Measurements from ENCODE around the gene SUMF1.
"Not testable (repeated sequence)": the region's sequence is repeated elsewhere in the genome, so short reads cannot be mapped to it uniquely, and the experiment has no call there.

Gene SUMF1

DNA sequence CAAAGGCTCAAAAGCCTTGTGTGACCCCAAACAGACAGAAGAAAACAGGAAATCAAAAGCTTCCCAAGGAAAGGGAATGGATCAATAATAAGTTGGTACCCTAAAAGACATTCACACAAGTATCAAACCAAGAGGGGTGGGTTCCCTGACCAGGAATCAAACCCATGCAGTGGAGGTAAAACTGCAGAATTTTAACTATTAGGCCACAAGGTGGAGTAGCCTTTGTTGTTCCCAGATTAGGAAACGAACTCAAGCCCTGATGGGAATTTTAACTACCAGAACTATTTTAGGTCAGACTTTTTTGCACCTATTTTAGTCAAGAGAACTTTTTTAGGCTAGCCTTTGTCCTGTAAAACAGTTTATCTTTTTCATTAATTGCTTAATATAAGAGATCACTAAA lies 132.5 kb downstream of the SUMF1 start:
- H3K4me1 ChIP-seq (ENCODE audit: control insufficient read depth, insufficient read depth, low read length) = peaks cover 29% of the 10 kb centered on the region
- no peak overlapping the region for H3K4me3 ChIP-seq (ENCODE audit: low read depth, low read length)
- H3K36me3 ChIP-seq (ENCODE audit: control insufficient read depth, insufficient read depth, low read length) = no peaks in the 10 kb centered on the region
- no peaks in the 10 kb centered on the region for H3K9me3 ChIP-seq (ENCODE audit: control insufficient read depth, insufficient read depth, low read length)
- H3K27me3 ChIP-seq (ENCODE audit: control insufficient read depth, insufficient read depth, low read length) = no peaks in the 10 kb centered on the region
- H3K9ac ChIP-seq (ENCODE audit: low read depth, low read length) = no peak overlapping the region
- no peak overlapping the region for H3K27ac ChIP-seq (ENCODE audit: low read depth, low read length)

DNA sequence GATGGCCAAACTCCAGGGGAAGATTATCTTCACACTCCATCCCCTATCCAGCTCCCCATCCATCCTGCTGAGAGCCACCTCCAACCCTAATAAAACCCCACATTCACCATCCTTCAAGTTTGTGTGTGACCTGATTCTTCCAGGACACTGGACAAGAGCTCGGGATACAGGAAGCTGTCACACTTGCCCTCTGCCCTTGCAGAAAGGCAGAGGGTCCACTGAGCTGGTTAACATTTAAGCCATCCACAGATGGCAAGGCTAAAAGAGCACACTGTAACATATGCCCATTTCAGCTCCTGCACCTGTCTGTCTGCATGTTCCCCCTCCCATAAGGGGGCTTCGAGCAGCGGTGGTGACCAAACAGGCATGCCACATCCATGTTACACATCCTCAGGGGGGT lies 134.1 kb downstream of the SUMF1 start:
- no peak overlapping the region for H3K4me3 ChIP-seq (ENCODE audit: low read depth, low read length)
- no peak overlapping the region for H3K27ac ChIP-seq (ENCODE audit: low read depth, low read length)
- H3K9ac ChIP-seq (ENCODE audit: low read depth, low read length) = no peak overlapping the region
- H3K27me3 ChIP-seq (ENCODE audit: control insufficient read depth, insufficient read depth, low read length) = no peaks in the 10 kb centered on the region
- H3K36me3 ChIP-seq (ENCODE audit: control insufficient read depth, insufficient read depth, low read length) = no peaks in the 10 kb centered on the region
- H3K4me1 ChIP-seq (ENCODE audit: control insufficient read depth, insufficient read depth, low read length) = peaks cover 29% of the 10 kb centered on the region
- H3K9me3 ChIP-seq (ENCODE audit: control insufficient read depth, insufficient read depth, low read length) = no peaks in the 10 kb centered on the region

DNA sequence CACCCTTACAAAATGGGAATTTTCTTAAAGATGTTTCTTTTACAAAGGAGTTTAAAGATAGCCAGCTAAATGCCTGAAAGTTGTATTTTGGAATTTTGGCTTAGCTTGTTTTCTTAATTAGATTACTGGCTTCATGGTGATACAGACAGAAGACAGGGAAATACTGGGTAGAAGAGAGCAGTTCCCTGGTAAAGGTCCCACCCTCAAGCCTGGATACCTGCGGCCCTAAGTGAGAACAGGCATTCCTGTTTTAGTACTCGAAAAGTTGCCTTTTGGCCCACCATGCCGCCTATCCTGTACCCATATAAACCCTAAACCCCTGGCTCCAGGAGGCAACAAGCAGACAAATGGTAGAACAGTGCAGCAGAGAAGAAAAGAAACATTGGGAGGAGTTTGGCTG lies 134.5 kb downstream of the SUMF1 start:
- no peak overlapping the region for H3K9ac ChIP-seq (ENCODE audit: low read depth, low read length)
- 0 out of 2 replicates have a peak, but pooled peaks cover 2% of the 10 kb centered on the region for H3K9me3 ChIP-seq (ENCODE audit: control insufficient read depth, insufficient read depth, low read length)
- H3K27me3 ChIP-seq (ENCODE audit: control insufficient read depth, insufficient read depth, low read length) = no peaks in the 10 kb centered on the region
- no peak overlapping the region for H3K4me3 ChIP-seq (ENCODE audit: low read depth, low read length)
- H3K36me3 ChIP-seq (ENCODE audit: control insufficient read depth, insufficient read depth, low read length) = no peaks in the 10 kb centered on the region
- H3K4me1 ChIP-seq (ENCODE audit: control insufficient read depth, insufficient read depth, low read length) = peaks cover 29% of the 10 kb centered on the region
- no peak overlapping the region for H3K27ac ChIP-seq (ENCODE audit: low read depth, low read length)

DNA sequence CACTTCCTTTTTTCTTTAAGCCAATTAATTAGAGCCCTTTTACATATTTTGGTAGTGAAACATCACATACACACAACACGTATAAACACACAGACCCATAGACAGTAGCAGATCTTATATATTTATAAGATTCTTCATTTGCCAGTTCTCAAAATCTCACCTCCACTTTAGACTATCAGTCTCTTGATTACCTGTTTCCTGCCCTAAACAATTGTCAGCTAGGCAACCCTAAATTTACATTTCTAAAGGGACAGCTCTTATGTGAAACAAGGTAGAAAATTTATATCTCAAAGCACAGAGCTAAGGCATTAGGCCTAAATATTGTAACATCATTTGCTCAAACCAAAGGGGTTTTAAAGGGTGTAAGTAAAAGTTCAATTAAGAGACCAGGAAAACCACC lies 135.0 kb downstream of the SUMF1 start:
- Histone ChIP-seq H3K36me3 (ENCODE audit: control insufficient read depth, insufficient read depth, low read length) (no peaks in the 10 kb centered on the region), H3K9ac (ENCODE audit: low read depth, low read length) (no peak overlapping the region), H3K9me3 (ENCODE audit: control insufficient read depth, insufficient read depth, low read length) (peaks cover 4% of the 10 kb centered on the region; the same call in 1 of the 2 replicates), H3K4me1 (ENCODE audit: control insufficient read depth, insufficient read depth, low read length) (peaks cover 29% of the 10 kb centered on the region), H3K4me3 (ENCODE audit: low read depth, low read length) (no peak overlapping the region), H3K27me3 (ENCODE audit: control insufficient read depth, insufficient read depth, low read length) (no peaks in the 10 kb centered on the region), H3K27ac (ENCODE audit: low read depth, low read length) (no peak overlapping the region)

DNA sequence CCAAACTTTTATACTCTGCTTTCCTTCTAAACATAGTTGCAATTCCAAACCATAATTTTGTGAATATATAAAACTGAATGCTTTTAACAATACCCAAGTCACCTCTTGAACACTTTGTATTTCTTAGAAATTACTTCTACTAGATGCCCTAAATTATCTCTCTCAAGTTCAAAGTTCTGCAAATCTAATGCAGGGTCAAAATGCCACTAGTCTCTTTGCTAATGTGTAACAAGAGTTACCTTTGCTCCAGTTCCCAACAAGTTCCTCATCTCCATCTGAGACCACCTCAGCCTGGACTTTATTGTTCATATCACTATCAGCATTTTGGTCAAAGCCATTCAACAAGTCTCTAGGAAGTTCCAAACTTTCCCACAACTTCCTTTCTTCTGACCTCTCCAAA lies 137.3 kb downstream of the SUMF1 start:
- peaks cover 15% of the 10 kb centered on the region for H3K4me1 ChIP-seq (ENCODE audit: control insufficient read depth, insufficient read depth, low read length)
- not testable (repeated sequence) for H3K27ac ChIP-seq (ENCODE audit: low read depth, low read length); H3K27me3 ChIP-seq (ENCODE audit: control insufficient read depth, insufficient read depth, low read length); H3K9me3 ChIP-seq (ENCODE audit: control insufficient read depth, insufficient read depth, low read length); H3K4me3 ChIP-seq (ENCODE audit: low read depth, low read length); H3K36me3 ChIP-seq (ENCODE audit: control insufficient read depth, insufficient read depth, low read length); H3K9ac ChIP-seq (ENCODE audit: low read depth, low read length)

DNA sequence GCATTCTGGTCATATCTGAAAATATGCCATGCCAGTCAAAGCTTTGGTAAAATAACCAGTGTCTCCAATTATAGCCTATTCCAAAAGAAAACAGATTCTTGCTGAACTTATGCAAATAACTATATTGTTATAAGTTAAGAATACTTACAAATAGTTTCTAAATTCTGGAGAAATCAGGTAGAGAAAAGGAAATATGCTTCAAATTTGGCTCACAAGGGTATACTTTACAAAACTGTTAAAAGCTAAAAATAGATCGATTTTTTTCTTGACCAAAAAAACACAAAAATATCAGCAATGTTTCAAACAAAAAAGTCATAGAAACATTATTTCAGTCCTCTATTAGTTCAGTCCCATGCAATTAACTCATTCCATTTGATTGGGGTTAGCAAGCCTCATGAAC lies 140.2 kb downstream of the SUMF1 start:
- Histone ChIP-seq H3K36me3 (ENCODE audit: control insufficient read depth, insufficient read depth, low read length) (no peaks in the 10 kb centered on the region), H3K4me3 (ENCODE audit: low read depth, low read length) (no peak overlapping the region), H3K4me1 (ENCODE audit: control insufficient read depth, insufficient read depth, low read length) (peaks cover 6% of the 10 kb centered on the region; the same call in 1 of the 2 replicates), H3K9ac (ENCODE audit: low read depth, low read length) (no peak overlapping the region), H3K9me3 (ENCODE audit: control insufficient read depth, insufficient read depth, low read length) (peaks cover 7% of the 10 kb centered on the region; the same call in 1 of the 2 replicates), H3K27ac (ENCODE audit: low read depth, low read length) (no peak overlapping the region), H3K27me3 (ENCODE audit: control insufficient read depth, insufficient read depth, low read length) (no peaks in the 10 kb centered on the region)

DNA sequence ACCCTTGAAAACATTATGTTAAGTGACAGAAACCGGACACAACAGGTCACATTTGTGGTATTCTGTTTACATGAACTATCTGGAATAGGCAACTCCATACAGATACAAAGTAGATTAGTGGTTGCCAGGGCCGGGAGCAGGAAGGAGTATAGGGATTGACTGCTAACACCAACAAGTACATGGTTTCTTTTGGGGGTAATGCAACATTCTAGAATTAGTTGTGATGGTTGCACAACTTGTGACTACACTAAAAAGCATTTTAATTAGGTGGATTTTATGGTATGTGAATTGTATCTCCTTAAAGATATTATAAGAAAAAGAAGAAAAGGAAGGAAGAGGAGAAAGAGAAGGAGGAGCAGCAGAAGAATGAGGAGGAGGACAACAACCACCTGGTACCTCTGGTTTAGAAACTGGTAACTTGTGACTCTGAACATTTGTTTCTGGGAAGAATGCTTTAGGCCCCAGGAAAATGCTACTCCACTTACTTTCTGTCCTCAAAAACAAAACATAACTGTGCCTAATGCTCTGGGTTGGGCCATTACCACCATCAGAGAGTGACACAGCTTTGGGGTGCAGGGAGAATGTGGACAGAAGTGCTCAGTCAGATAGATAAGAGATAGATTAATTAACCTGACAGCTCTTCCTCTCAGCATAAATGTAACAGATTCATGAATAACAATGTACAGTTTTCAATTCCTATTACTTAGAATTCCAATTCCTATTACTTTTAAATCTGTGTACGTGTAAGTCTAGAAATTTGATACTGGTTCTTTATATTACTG lies 143.6 kb downstream of the SUMF1 start:
- H3K27me3 ChIP-seq (ENCODE audit: control insufficient read depth, insufficient read depth, low read length) = no peaks in the 10 kb centered on the region
- H3K27ac ChIP-seq (ENCODE audit: low read depth, low read length) = no peak overlapping the region
- peaks cover 3% of the 10 kb centered on the region; the same call in 1 of the 2 replicates for H3K4me1 ChIP-seq (ENCODE audit: control insufficient read depth, insufficient read depth, low read length)
- H3K9me3 ChIP-seq (ENCODE audit: control insufficient read depth, insufficient read depth, low read length) = peaks cover 7% of the 10 kb centered on the region; the same call in 1 of the 2 replicates
- no peak overlapping the region for H3K9ac ChIP-seq (ENCODE audit: low read depth, low read length)
- H3K36me3 ChIP-seq (ENCODE audit: control insufficient read depth, insufficient read depth, low read length) = no peaks in the 10 kb centered on the region
- H3K4me3 ChIP-seq (ENCODE audit: low read depth, low read length) = no peak overlapping the region

DNA sequence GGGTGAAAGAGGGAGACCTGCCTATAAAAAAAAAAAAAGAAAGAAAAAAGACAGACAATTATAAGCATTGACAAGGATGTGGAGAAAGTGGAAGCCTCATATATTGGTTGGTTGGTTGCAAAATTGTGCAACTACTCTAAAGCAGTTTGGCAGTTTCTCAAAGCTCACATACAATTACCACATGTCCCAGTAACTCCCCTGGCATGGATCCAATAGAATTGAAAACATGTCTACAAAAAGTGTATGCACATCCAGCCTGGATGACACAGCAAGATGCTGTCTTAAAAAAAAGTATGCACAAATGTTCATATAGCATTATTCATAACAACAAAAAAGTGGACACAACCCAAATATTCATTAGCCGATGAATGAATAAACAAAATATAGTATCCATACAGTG lies 144.4 kb downstream of the SUMF1 start:
- Histone ChIP-seq H3K27ac (ENCODE audit: low read depth, low read length) (no peak overlapping the region), H3K27me3 (ENCODE audit: control insufficient read depth, insufficient read depth, low read length) (no peaks in the 10 kb centered on the region), H3K4me3 (ENCODE audit: low read depth, low read length) (no peak overlapping the region), H3K36me3 (ENCODE audit: control insufficient read depth, insufficient read depth, low read length) (no peaks in the 10 kb centered on the region), H3K9ac (ENCODE audit: low read depth, low read length) (no peak overlapping the region), H3K4me1 (ENCODE audit: control insufficient read depth, insufficient read depth, low read length) (peaks cover 3% of the 10 kb centered on the region; the same call in 1 of the 2 replicates), H3K9me3 (ENCODE audit: control insufficient read depth, insufficient read depth, low read length) (peaks cover 5% of the 10 kb centered on the region; the same call in 1 of the 2 replicates)

DNA sequence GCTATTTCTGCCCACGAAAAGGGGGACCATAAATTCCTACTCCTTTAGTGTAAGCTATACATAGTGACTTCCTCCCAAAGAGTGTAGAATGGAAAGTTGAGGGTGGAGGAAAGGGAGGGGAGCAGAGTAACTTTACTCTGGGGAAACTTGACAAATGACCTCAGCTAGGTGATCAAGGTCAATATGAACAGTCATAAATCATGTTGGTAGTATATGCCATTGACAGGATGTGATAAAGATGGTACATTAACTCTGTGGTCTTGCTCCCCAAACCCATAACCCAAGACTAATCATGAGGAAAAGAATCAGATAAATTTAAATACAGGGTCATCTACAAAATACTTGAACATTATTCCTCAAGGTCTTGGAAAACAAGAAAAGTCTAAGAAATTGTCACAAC lies 145.3 kb downstream of the SUMF1 start:
- H3K27me3 ChIP-seq (ENCODE audit: control insufficient read depth, insufficient read depth, low read length) = no peaks in the 10 kb centered on the region
- H3K9me3 ChIP-seq (ENCODE audit: control insufficient read depth, insufficient read depth, low read length) = no peaks in the 10 kb centered on the region
- H3K27ac ChIP-seq (ENCODE audit: low read depth, low read length) = no peak overlapping the region
- peaks cover 6% of the 10 kb centered on the region; the same call in 1 of the 2 replicates for H3K36me3 ChIP-seq (ENCODE audit: control insufficient read depth, insufficient read depth, low read length)
- H3K4me1 ChIP-seq (ENCODE audit: control insufficient read depth, insufficient read depth, low read length) = peaks cover 3% of the 10 kb centered on the region; the same call in 1 of the 2 replicates
- H3K9ac ChIP-seq (ENCODE audit: low read depth, low read length) = no peak overlapping the region
- no peak overlapping the region for H3K4me3 ChIP-seq (ENCODE audit: low read depth, low read length)

DNA sequence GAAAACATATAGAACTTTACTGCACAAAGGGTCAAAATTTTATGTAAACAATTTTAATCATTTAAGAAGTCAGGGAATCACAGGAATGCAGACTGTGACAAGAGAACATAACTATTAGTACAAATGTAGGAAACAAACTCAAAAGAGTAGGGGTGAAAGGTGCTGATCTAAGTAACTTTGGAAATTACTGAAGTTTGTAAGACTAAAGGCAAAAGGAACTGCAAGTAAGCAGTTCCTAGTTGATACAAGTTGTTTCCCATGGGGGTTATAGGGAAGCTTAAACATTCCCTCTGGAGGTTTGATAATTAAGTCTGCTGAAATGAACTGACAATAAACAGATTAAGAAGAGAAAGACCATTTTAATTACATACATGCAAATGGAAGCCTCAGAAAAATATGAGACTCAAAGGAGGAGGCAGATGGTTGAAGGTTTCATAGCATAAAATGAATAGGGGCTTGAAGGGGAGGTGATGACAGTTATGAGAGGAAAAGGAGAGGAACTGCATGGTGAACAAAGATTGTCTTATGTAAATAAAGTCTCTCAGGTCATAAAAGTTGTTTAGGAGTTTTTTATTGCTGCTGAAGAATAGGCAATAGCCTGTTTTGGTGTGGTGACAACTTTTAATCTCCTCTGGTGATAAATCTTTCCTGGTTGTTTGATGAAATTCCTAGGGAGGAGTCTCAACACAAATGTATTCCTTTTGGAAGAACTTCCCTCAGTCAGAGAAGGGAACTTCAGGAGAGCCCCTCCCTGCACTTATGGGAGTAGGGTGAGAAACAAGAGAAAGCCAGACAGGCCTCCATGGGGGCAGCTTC lies 146.8 kb downstream of the SUMF1 start:
- no peaks in the 10 kb centered on the region for H3K27me3 ChIP-seq (ENCODE audit: control insufficient read depth, insufficient read depth, low read length)
- H3K9me3 ChIP-seq (ENCODE audit: control insufficient read depth, insufficient read depth, low read length) = no peaks in the 10 kb centered on the region
- H3K4me3 ChIP-seq (ENCODE audit: low read depth, low read length) = no peak overlapping the region
- H3K9ac ChIP-seq (ENCODE audit: low read depth, low read length) = no peak overlapping the region
- H3K4me1 ChIP-seq (ENCODE audit: control insufficient read depth, insufficient read depth, low read length) = peaks cover 3% of the 10 kb centered on the region; the same call in 1 of the 2 replicates
- peaks cover 10% of the 10 kb centered on the region for H3K36me3 ChIP-seq (ENCODE audit: control insufficient read depth, insufficient read depth, low read length)
- no peak overlapping the region for H3K27ac ChIP-seq (ENCODE audit: low read depth, low read length)

DNA sequence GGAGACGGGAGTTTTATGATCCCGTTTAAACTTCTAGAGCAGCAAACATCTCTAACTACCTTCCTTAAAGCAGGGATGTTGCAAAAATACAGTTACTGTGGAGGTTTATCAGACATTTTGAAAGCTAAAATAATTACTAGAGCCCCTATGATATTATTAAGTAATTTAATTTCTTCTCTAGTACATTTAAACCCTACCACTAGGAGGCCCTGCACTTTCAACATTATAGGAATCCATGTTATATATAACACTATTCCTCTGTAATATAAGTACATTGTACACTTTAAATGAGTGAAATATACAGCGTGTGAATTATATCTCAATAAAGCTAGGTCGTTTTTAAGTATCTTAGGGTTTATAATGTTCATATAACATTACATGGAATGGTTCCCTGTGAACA lies 152.4 kb downstream of the SUMF1 start:
- no peaks in the 10 kb centered on the region for H3K9me3 ChIP-seq (ENCODE audit: control insufficient read depth, insufficient read depth, low read length)
- H3K36me3 ChIP-seq (ENCODE audit: control insufficient read depth, insufficient read depth, low read length) = peaks cover 25% of the 10 kb centered on the region
- peaks cover 13% of the 10 kb centered on the region for H3K4me1 ChIP-seq (ENCODE audit: control insufficient read depth, insufficient read depth, low read length)
- no peak overlapping the region for H3K27ac ChIP-seq (ENCODE audit: low read depth, low read length)
- H3K9ac ChIP-seq (ENCODE audit: low read depth, low read length) = no peak overlapping the region
- no peak overlapping the region for H3K4me3 ChIP-seq (ENCODE audit: low read depth, low read length)
- H3K27me3 ChIP-seq (ENCODE audit: control insufficient read depth, insufficient read depth, low read length) = no peaks in the 10 kb centered on the region
